ENCODE measurements around the gene ADAMTS9.

DNA sequence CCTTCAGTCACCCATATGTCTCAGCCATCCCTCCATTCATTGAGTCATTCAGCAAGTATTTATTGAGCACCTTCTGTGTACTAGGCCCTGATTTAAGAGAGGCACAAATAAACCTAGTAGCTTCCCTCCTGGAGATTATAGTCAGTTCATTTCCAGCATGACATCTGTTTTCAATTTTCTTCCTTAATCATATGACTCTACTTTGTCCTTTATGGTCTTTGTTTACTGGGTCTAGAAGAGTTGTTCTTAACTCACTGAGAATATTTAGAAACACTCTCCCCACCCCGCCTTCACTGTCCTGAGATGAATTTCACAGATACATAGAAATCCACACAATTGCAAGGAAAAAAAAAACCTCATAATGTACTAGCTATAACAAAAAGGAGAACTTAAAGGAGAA lies 44.8 kb upstream of the ADAMTS9 start:
- TF ChIP-seq POLR2A (IDR thresholded peaks at IDR 0.05) (no peak), EP300 (IDR thresholded peaks at IDR 0.05) (no peak), POLR2AphosphoS5 (IDR thresholded peaks at IDR 0.05) (no peak)
- TF ChIP-seq, protein P1, sequence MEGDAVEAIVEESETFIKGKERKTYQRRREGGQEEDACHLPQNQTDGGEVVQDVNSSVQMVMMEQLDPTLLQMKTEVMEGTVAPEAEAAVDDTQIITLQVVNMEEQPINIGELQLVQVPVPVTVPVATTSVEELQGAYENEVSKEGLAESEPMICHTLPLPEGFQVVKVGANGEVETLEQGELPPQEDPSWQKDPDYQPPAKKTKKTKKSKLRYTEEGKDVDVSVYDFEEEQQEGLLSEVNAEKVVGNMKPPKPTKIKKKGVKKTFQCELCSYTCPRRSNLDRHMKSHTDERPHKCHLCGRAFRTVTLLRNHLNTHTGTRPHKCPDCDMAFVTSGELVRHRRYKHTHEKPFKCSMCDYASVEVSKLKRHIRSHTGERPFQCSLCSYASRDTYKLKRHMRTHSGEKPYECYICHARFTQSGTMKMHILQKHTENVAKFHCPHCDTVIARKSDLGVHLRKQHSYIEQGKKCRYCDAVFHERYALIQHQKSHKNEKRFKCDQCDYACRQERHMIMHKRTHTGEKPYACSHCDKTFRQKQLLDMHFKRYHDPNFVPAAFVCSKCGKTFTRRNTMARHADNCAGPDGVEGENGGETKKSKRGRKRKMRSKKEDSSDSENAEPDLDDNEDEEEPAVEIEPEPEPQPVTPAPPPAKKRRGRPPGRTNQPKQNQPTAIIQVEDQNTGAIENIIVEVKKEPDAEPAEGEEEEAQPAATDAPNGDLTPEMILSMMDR (IDR thresholded peaks at IDR 0.05): no peak
